SW480 (cell line): ENCODE data around the gene RHOT2.

Experiments used
- DNase-seq: peaks from one replicate; pipeline ENCODE4 v3.0.0-alpha.2; 2016; ENCODE audit warnings: low spot score

The RHOT2 gene

GRCh38 chr16:700684-701584 is 33.0 kb downstream of the RHOT2 start:
- DNase-seq: no peak

- no peak for DNase-seq
Measured at GRCh38 chr16:702341-702740, 34.4 kb downstream of the RHOT2 start.

GRCh38 chr16:703406-703805 is 35.5 kb downstream of the RHOT2 start:
- no peak for DNase-seq

DNA sequence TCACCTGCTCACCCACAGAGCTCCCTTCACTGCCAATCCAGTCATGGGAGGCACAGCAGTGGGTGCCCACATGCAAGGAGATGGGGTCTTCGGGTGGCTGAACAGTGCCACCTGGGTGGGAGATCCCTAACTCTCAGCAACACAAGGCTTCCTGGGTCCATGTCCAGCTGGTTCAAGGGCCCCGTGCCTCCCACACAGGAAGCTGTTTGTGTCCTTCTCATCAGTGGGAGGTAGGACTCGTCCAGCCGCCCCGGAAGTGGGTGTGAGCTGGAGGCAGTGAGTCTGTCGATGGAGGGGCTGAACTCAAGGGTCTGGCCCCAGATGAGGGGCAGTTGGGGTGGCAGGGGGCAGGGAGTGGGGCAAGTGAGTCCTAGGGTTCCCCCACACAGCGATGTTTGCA is 36.1 kb downstream of the RHOT2 start:
- DNase-seq: no peak

DNA sequence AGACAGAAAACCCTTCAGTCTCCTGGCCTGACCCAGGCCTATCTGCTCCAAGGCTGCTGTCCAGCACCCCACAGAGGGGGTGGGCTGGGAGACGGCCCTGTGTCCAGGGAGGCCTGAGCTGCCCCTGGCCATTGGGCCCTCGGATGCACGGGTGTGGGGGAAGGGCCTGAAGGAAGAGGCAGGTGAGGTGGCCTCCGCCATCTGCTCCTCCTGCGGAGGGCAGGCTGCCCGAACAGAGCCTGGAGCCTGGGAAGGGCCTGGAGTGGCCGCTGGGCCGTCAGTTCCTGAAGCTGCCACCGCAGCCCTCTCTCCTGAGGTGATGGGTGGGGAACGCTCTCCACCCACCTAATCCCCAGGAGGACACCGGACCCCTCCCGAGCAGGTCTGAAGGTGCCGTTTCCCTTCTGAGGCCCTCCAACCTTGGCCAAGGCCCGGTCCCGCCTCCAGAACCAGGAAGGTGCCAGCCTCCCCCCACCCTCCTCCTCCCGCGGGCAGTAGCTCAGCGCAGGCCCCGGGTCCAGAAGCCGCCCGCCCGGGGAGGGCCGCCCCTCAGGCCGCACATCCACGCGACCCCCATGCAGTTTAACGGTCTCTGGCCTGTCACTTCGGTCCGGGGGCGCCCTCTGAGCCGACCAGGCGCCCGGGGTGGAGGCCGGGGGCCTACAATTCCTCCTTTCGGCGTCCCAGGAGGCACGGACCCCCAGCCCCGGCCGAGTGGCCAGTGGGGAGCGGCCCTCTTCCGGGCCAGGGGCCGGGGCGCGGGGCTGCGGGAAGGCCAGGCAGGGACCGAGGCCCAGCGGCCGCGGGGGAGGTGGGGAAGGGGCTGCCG is 36.8 kb downstream of the RHOT2 start:
- DNase-seq: no peak

DNA sequence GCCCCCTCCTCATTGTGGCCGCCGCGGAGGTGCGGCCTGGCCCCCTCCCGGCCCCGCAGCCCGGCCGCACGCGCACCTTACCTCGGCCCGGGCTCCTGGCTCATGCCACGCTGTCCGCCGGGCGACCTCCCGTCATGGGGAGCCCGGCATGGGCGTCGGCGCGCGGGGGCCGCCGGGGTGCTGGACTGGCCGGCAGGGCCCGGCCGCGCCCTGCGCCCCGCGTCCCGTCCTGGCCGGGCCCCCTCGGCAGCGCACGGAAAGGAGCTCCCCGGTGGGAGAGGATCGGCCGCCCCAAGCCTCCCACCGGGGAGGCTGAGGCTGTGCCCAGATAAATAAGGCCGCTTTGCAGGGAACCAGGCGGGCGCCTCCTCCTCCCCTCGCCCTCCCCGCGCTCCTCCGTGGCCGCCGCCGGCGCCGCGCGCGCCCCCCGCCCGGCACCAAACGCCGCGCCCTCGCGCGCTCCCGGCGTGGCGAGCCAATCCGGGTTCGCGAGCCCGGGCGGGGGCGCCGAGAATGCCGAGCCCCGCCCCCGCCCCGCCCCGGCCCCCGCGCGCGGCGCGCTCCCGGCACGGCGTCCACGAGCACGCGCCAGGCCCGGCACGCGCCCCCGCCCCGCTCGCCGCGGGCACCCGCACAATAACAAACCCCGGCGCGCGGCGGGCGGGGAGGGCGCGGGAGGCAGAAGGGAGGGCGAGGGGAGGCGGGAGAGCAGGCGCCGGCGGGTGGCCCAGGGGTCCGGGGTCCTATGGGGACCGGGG is 37.7 kb downstream of the RHOT2 start, which contains the start of gene FBXL16:
Gene FBXL16, minus strand, starts transcription at position 371 of the 758 bp plus-strand sequence. CDS start 8,396 bp downstream, outside the sequence.
- no peak for DNase-seq

GRCh38 chr16:706189-707061 is 38.5 kb downstream of the RHOT2 start:
- no peak for DNase-seq

- peak; percentile 92 for DNase-seq
Measured at GRCh38 chr16:707062-707538, 39.2 kb downstream of the RHOT2 start.

DNA sequence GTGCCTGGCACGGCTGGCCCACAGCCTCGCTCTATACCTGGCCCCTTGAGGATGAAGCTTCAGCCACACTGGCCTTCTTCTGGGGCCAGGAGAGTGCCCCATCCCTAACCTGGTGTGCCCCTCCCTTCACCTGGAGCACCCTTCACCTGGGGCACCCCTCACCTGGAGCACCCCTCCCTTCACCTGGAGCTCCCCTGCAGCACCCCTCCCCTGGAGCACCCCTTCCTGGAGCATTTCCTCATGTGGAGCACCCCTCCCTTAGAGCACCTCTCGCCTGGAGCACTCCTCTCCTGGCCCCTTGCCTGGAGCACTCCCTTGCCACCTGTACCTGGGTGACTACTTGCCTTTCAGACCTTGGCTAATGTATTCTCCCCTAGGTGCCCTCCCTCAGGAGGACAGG is 40.1 kb downstream of the RHOT2 start:
- no peak for DNase-seq

DNA sequence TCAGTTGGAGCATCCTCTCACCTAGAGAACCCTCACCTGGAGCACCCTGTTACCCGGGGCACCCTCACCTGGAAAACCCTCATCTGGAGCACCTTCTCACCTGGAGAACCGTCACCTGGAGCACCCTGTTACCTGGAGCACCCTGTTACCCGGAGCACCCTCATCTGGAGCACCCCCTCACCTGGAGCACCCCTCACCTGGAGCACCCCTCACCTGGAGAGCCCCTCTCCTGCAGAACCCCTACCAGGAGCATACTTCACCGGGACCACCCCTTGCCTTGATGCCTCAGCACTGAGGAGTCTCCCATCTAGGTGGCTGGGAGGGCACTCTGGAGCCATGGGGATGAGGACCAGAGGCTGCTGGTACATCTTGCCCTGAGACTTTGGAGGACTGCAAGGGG is 41.0 kb downstream of the RHOT2 start:
- no peak for DNase-seq

GRCh38 chr16:709566-710499 is 41.9 kb downstream of the RHOT2 start:
- no peak for DNase-seq

GRCh38 chr16:710500-711075 is 42.7 kb downstream of the RHOT2 start:
- no peak for DNase-seq

GRCh38 chr16:711084-711483 is 43.2 kb downstream of the RHOT2 start:
- no peak for DNase-seq

GRCh38 chr16:711548-712320 is 43.8 kb downstream of the RHOT2 start:
- DNase-seq: no peak

DNA sequence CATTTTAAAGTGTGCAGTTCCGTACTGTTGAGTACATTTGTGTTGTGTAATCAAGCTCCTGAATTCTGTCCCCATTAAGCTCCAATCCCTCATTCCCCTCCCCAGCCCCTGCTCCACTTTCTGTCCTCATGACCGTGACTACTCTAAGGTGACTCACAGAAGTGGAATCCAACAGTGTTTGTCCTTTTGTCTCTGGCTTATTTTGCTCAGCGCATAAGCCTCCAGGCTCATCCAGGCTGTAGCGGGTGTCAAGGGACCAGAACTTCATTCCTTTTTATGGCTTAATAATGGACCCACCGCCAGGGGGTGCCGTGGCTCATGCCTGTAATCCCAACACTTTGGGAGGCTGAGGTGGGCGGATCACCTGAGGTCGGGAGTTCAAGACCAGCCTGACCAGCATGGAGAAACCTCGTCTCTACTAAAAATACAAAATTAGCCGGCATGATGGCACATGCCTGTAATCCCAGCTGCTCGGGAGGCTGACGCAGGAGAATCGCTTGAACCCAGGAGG is 44.9 kb downstream of the RHOT2 start:
- DNase-seq: peak; percentile 90

- no peak for DNase-seq
Measured at GRCh38 chr16:714079-714478, 46.1 kb downstream of the RHOT2 start.

GRCh38 chr16:714558-715476 is 46.9 kb downstream of the RHOT2 start, which contains the start of gene METRN:
TSS of gene METRN (plus strand) at chr16:715118. CDS start at chr16:715290, 172 bp downstream.
- peak; percentile 80 for DNase-seq
